K562 (cell line): ENCODE results near the gene USP49.
A peak's percentile ranks its signal among the peaks of the same experiment; 100 is the strongest.

Experiments
- EZH2 ChIP-seq: IDR thresholded peaks from 2 replicates; pipeline ENCODE4 v1.6.1; 2012; ENCODE audit warnings: low read depth, mild to moderate bottlenecking, inconsistent platforms, low read length, borderline replicate concordance
- MXI1 ChIP-seq: IDR thresholded peaks from 2 replicates; pipeline ENCODE4 v1.6.1; 2011; ENCODE audit warnings: low read depth, mild to moderate bottlenecking, improper control_type of control experiment, low read length
- POLR2A ChIP-seq: fragments of 450-650 bp; conservative IDR thresholded peaks from 2 replicates; pipeline ENCODE4 v1.6.1; 2016
- PTRF ChIP-seq: fragments of 450-650 bp; IDR thresholded peaks from 2 replicates; pipeline ENCODE4 v1.6.1; 2016; ENCODE audit warnings: mild to moderate bottlenecking, missing genetic modification characterization, missing compliant biosample characterization
- ZNF609 ChIP-seq: sonication (generic); formaldehyde crosslinking; IDR thresholded peaks from 2 replicates; pipeline ENCODE4 v1.8.1; 2023; ENCODE audit warnings: missing genetic modification reagents, mild to moderate bottlenecking, borderline replicate concordance

- TF ChIP-seq ZNF609 (CRISPR knock-in tag) (no peak), MXI1 (no peak), POLR2A (peak; percentile 5; the same call in 1 of the 2 replicates), PTRF (tag) (no peak), EZH2 (no peak)
Observed at GRCh38 chr6:41935685-41936072, 40.5 kb upstream of the USP49 start.
